ENCODE measurements around the gene CFAP74.

CFAP74 gene

GRCh38 chr1:1969953-1970716 lies 33.5 kb downstream of the CFAP74 start:
- DNase-seq (ENCODE audit: low spot score), result no peak

GRCh38 chr1:1969505-1969900 lies 34.1 kb downstream of the CFAP74 start:
- no peak for DNase-seq (ENCODE audit: low spot score)

- DNase-seq (ENCODE audit: low spot score), result no peak
These were observed 34.6 kb downstream of the CFAP74 start for GRCh38 chr1:1968767-1969504.

GRCh38 chr1:1967879-1968278 lies 35.7 kb downstream of the CFAP74 start:
- no peak for DNase-seq (ENCODE audit: low spot score)

- no peak for DNase-seq (ENCODE audit: low spot score)
These were observed 36.4 kb downstream of the CFAP74 start for GRCh38 chr1:1967151-1967550.

GRCh38 chr1:1966071-1966740 lies 37.4 kb downstream of the CFAP74 start:
- no peak for DNase-seq (ENCODE audit: low spot score)

GRCh38 chr1:1965546-1965945 lies 38.0 kb downstream of the CFAP74 start:
- no peak for DNase-seq (ENCODE audit: low spot score)

GRCh38 chr1:1964811-1965210 lies 38.8 kb downstream of the CFAP74 start:
- no peak for DNase-seq (ENCODE audit: low spot score)

GRCh38 chr1:1963570-1963969 lies 40.0 kb downstream of the CFAP74 start:
- no peak for DNase-seq (ENCODE audit: low spot score)

GRCh38 chr1:1962752-1963151 lies 40.8 kb downstream of the CFAP74 start:
- no peak for DNase-seq (ENCODE audit: low spot score)

GRCh38 chr1:1960480-1961196 lies 42.9 kb downstream of the CFAP74 start:
- no peak for DNase-seq (ENCODE audit: low spot score)

GRCh38 chr1:1959840-1960479 lies 43.6 kb downstream of the CFAP74 start:
- DNase-seq (ENCODE audit: low spot score), result peak; percentile 98

GRCh38 chr1:1959459-1959839 lies 44.1 kb downstream of the CFAP74 start:
- no peak for DNase-seq (ENCODE audit: low spot score)

GRCh38 chr1:1958071-1958541 lies 45.5 kb downstream of the CFAP74 start:
- no peak for DNase-seq (ENCODE audit: low spot score)

- no peak for DNase-seq (ENCODE audit: low spot score)
These were observed 46.0 kb downstream of the CFAP74 start for GRCh38 chr1:1957533-1957961.

GRCh38 chr1:1956586-1957532 lies 46.7 kb downstream of the CFAP74 start:
- no peak for DNase-seq (ENCODE audit: low spot score)

GRCh38 chr1:1956101-1956500 lies 47.5 kb downstream of the CFAP74 start:
- no peak for DNase-seq (ENCODE audit: low spot score)

- no peak for DNase-seq (ENCODE audit: low spot score)
These were observed 47.9 kb downstream of the CFAP74 start for GRCh38 chr1:1955621-1956094.

- DNase-seq (ENCODE audit: low spot score), result no peak
These were observed 48.6 kb downstream of the CFAP74 start for GRCh38 chr1:1954831-1955441.

- no peak for DNase-seq (ENCODE audit: low spot score)
These were observed 49.6 kb downstream of the CFAP74 start for GRCh38 chr1:1954015-1954414.
